ENCODE results near the gene RHOU.
"Not testable (repeated sequence)": the region's sequence is repeated elsewhere in the genome, so short reads cannot be mapped to it uniquely, and the experiment has no call there.

Gene RHOU

GRCh38 chr1:228763561-228763960, 28.3 kb downstream of the RHOU start:
- no peak for DNase-seq

- DNase-seq = no peak
Measured at GRCh38 chr1:228765168-228765946, 30.1 kb downstream of the RHOU start.

- DNase-seq = no peak
Measured at GRCh38 chr1:228766788-228767187, 31.5 kb downstream of the RHOU start.

GRCh38 chr1:228767636-228768354, 32.5 kb downstream of the RHOU start:
- no peak for DNase-seq

- DNase-seq = no peak
Measured at GRCh38 chr1:228768355-228769000, 33.2 kb downstream of the RHOU start.

GRCh38 chr1:228770779-228771223, 35.5 kb downstream of the RHOU start:
- DNase-seq = no peak

- no peak for DNase-seq
Measured at GRCh38 chr1:228772516-228773212, 37.4 kb downstream of the RHOU start.

- not testable (repeated sequence) for DNase-seq
Measured at GRCh38 chr1:228775946-228776345, 40.7 kb downstream of the RHOU start.

GRCh38 chr1:228776449-228776848, 41.2 kb downstream of the RHOU start:
- DNase-seq = no peak

GRCh38 chr1:228777236-228777635, 42.0 kb downstream of the RHOU start:
- no peak for DNase-seq

GRCh38 chr1:228778026-228778425, 42.7 kb downstream of the RHOU start:
- no peak for DNase-seq

- DNase-seq = no peak
Measured at GRCh38 chr1:228778466-228778865, 43.2 kb downstream of the RHOU start.

GRCh38 chr1:228778961-228779360, 43.7 kb downstream of the RHOU start:
- no peak for DNase-seq

- DNase-seq = no peak
Measured at GRCh38 chr1:228781161-228781808, 46.0 kb downstream of the RHOU start.

GRCh38 chr1:228781809-228782661, 46.8 kb downstream of the RHOU start:
- DNase-seq = no peak

GRCh38 chr1:228782662-228783417, 47.6 kb downstream of the RHOU start:
- no peak for DNase-seq

- DNase-seq = no peak
Measured at GRCh38 chr1:228783418-228784040, 48.2 kb downstream of the RHOU start.

- DNase-seq = no peak
Measured at GRCh38 chr1:228784181-228784580, 48.9 kb downstream of the RHOU start.

- DNase-seq = no peak
Measured at GRCh38 chr1:228785366-228786330, 50.4 kb downstream of the RHOU start.
